Esophagus muscularis mucosa (tissue), 4 donors: ENCODE data around the gene PCDHGB3. TPM values are rescaled to one million over a fixed set of nuclear protein-coding genes. Genes with fewer than 3 reads are reported as not detected.
A peak's percentile ranks its signal among the peaks of the same experiment; 100 is the strongest.
"Not testable (repeated sequence)": the region's sequence is repeated elsewhere in the genome, so short reads cannot be mapped to it uniquely, and the experiment has no call there.

ENCODE experiments used
- DNase-seq: peaks from one replicate; pipeline ENCODE4 v3.0.0-alpha.2; 2017; ENCODE audit errors: extremely low spot score
- H3K27ac ChIP-seq, 4 donors: fragments of 200-600 bp; sonication (generic); replicated peaks in 1 of 4; 1 replicate in 3 of 4; 2 replicates in 1 of 4; pipeline ENCODE4 v1.5.1; 2016 to 2019; ENCODE audit warnings: mild to moderate bottlenecking in 1 of 4
- H3K27me3 ChIP-seq, 4 donors: fragments of 200-600 bp; sonication (generic); one replicate each; pipeline versions ENCODE4 v1.5.1 to v1.6.0; 2016 to 2019
- H3K36me3 ChIP-seq, 4 donors: fragments of 200-600 bp; sonication (generic); one replicate each; pipeline ENCODE4 v1.5.1; 2016 to 2019
- H3K4me1 ChIP-seq, 4 donors: fragments of 200-600 bp; sonication (generic); one replicate each; pipeline ENCODE4 v1.5.1; 2016 to 2019
- H3K4me3 ChIP-seq, 4 donors: fragments of 200-600 bp; sonication (generic); 1 replicate in 2 of 4; 2 replicates in 2 of 4; pipeline ENCODE4 v1.5.1; 2016 to 2019; ENCODE audit warnings: mild to moderate bottlenecking in 4 of 4, moderate library complexity in 1 of 4
- H3K9me3 ChIP-seq, 4 donors: fragments of 200-600 bp; sonication (generic); 1 replicate in 3 of 4; 2 replicates in 1 of 4; pipeline ENCODE4 v1.5.1; 2016 to 2019
- CTCF ChIP-seq, 3 experiments: fragments of 200-600 bp in 2 of 3; fragments of 450-650 bp in 1 of 3; sonication (generic) in 2 of 3; IDR thresholded peaks; one replicate each; pipeline ENCODE4 v1.5.1; 2017 to 2019; ENCODE audit warnings: antibody characterized with exemption in 3 of 3, mild to moderate bottlenecking in 2 of 3, moderate library complexity in 1 of 3
- EP300 ChIP-seq: sonication (generic); formaldehyde crosslinking; IDR thresholded peaks from one replicate; pipeline ENCODE4 v1.6.1; 2017; ENCODE audit warnings: antibody characterized with exemption
- POLR2A ChIP-seq: fragments of 450-650 bp; IDR thresholded peaks from one replicate; pipeline ENCODE4 v1.6.1; 2017; ENCODE audit warnings: antibody characterized with exemption, moderate library complexity, mild to moderate bottlenecking, low read depth
- POLR2AphosphoS5 ChIP-seq, 2 donors: sonication (generic); formaldehyde crosslinking; IDR thresholded peaks; one replicate each; pipeline ENCODE4 v1.6.1; 2017; ENCODE audit warnings: antibody characterized with exemption in 2 of 2
- WGBS: methylation state at CpG from one replicate; pipeline ENCODE4 v1.1.5; 2018; 5-methylcytosine and 5-hydroxymethylcytosine counted together
- intact Hi-C: fragments of 100-400 bp; cut with DNase I; formaldehyde crosslinking; loops from one replicate; pipeline ENCODE4 v1.15.1; 2023
- total RNA-seq, 4 donors: library from RNA; depleted of rRNA; stranded (reverse); fragments of >200 nt; gene quantifications; one replicate each; pipeline versions ENCODE4 v1.1.0 to v1.2.1, GENCODE V29; 2016

Gene PCDHGB3
- total RNA-seq, 4 donors from 2014 or later = 2.5 to 7.5 (median 3.8) TPM

GRCh38 chr5:141374627-141375026 lies 4.6 kb downstream of the PCDHGB3 start:
- H3K27me3 ChIP-seq = no peaks in the 10 kb centered on the region
- H3K27ac ChIP-seq = no peak overlapping the region
- peaks cover 18 to 99% (median 98%) of the 10 kb centered on the region in 4 donors for H3K9me3 ChIP-seq
- intact Hi-C loops = no loop called here
- no peaks in the 10 kb centered on the region for H3K36me3 ChIP-seq
- WGBS = 72% methylated on average over 6 of the region's 14 CpGs
- H3K4me3 ChIP-seq = peak overlapping the region in 3 of 4 donors; percentile 22 to 44 (median 32)
- no peak for DNase-seq
- peaks cover 0 to 7% (median 0%) of the 10 kb centered on the region in 4 donors for H3K4me1 ChIP-seq
- TF ChIP-seq POLR2A (no peak), EP300 (no peak), POLR2AphosphoS5 (IDR thresholded peaks at IDR 0.05) (no peak), CTCF (IDR thresholded peaks at IDR 0.05) (no peak)

- peaks cover 14 to 99% (median 96%) of the 10 kb centered on the region in 4 donors for H3K9me3 ChIP-seq
- not testable (repeated sequence) for DNase-seq
These were observed 5.6 kb downstream of the PCDHGB3 start for GRCh38 chr5:141375444-141376155.

GRCh38 chr5:141382469-141383294 lies 12.6 kb downstream of the PCDHGB3 start, which contains the start of gene PCDHGA7:
PCDHGA7 (plus strand) TSS chr5:141382742; CDS start chr5:141382900, 158 bp downstream.
- WGBS = 13% methylated on average over 30 of the region's 37 CpGs
- Histone ChIP-seq H3K27ac (no peak within 1 kb of the TSS), H3K36me3 (peaks cover 0 to 11% (median 6%) of the 10 kb centered on the region in 4 donors), H3K4me3 (peak within 1 kb of the TSS; percentile 12 to 45 (median 18)), H3K27me3 (peaks cover 0 to 4% (median 0%) of the 10 kb centered on the region in 4 donors), H3K4me1 (no peaks in the 10 kb centered on the region), H3K9me3 (peaks cover 5 to 99% (median 97%) of the 10 kb centered on the region in 4 donors)
- no peak for DNase-seq
- intact Hi-C loops = no loop called here
- peak in 1 of 3 experiments; percentile 3 for TF ChIP-seq CTCF (IDR thresholded peaks at IDR 0.05)
- TF ChIP-seq POLR2A = no peak

More at GRCh38 chr5:141375444-141376155, 5.6 kb downstream of the PCDHGB3 start:
- H3K4me3 ChIP-seq, H3K27ac ChIP-seq, H3K36me3 ChIP-seq, H3K27me3 ChIP-seq, H3K4me1 ChIP-seq, intact Hi-C loops: not testable (repeated sequence)
- WGBS = 40% methylated on average over 12 of the region's 48 CpGs

GRCh38 chr5:141383345-141383744 lies 13.3 kb downstream of the PCDHGB3 start:
- Histone ChIP-seq H3K27ac (no peak overlapping the region), H3K4me3 (peak overlapping the region in 3 of 4 donors; percentile 14 to 45 (median 22)), H3K27me3 (peaks cover 0 to 4% (median 0%) of the 10 kb centered on the region in 4 donors), H3K36me3 (peaks cover 0 to 11% (median 6%) of the 10 kb centered on the region in 4 donors), H3K9me3 (peaks cover 5 to 95% (median 94%) of the 10 kb centered on the region in 4 donors), H3K4me1 (no peaks in the 10 kb centered on the region)
- WGBS = 30% methylated on average over 21 of the region's 21 CpGs
- DNase-seq = no peak
- TF ChIP-seq POLR2A (no peak), POLR2AphosphoS5 (IDR thresholded peaks at IDR 0.05) (no peak), EP300 (no peak), CTCF (IDR thresholded peaks at IDR 0.05) (no peak)
- intact Hi-C loops = no loop called here
